ENCODE data around the gene LRRC3C. TPM values are rescaled to one million over a fixed set of nuclear protein-coding genes. Genes with fewer than 3 reads are reported as not detected.
A peak's percentile ranks its signal among the peaks of the same experiment; 100 is the strongest.

The LRRC3C gene
- total and polyA plus RNA-seq, 9 donors = 0.18 TPM; not detected in 8

DNA sequence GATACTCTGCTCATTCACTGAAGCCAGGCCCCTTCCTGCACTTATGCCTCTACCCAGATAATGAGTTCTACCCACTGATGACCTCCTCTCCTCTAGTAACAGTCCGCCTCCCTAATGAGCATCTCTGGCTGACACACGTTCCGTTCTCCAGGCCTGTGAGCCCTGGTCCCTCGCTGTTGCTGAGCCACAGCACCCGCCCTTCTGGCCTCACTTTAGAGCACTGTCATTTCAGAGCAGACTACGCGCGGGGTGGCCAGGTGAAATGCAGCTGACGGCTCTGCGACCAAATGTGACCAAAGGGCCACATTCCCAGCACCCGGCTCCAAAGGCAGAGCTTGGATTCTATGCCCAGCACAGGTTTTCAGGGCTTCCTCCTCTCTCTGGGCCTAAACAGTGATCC lies 66.9 kb downstream of the LRRC3C start:
- H3K36me3 ChIP-seq (ENCODE audit: control insufficient read depth, insufficient read depth, low read length) = peaks cover 77% of the 10 kb centered on the region
- no peak overlapping the region for H3K4me3 ChIP-seq (ENCODE audit: low read length)
- WGBS (ENCODE audit: insufficient coverage) = 92% methylated on average over 11 of the region's 11 CpGs
- no peaks in the 10 kb centered on the region for H3K9me3 ChIP-seq (replicated peaks; ENCODE audit: control insufficient read depth, low read depth, low read length)
- no peak for DNase-seq
- peaks cover 6% of the 10 kb centered on the region for H3K4me1 ChIP-seq (ENCODE audit: control insufficient read depth, insufficient read depth, low read length)
- no peaks in the 10 kb centered on the region for H3K27me3 ChIP-seq (ENCODE audit: control insufficient read depth, insufficient read depth, low read length)
- peak overlapping the region; percentile 33 for H3K27ac ChIP-seq (ENCODE audit: low read length)

Other genes with a start within 250 kb of the LRRC3C start
- gene PGAP3, start 239.7 kb upstream of the LRRC3C start, total RNA-seq = 16.0 TPM
- 10 to 100 TPM; 16.6 to 21.0 (median 18.1) TPM for gene PGAP3, start 239.7 kb upstream of the LRRC3C start, polyA plus RNA-seq (ENCODE audit: insufficient read depth in 1 of 8, insufficient read length in 8 of 8, low replicate concordance in 1 of 8)
- gene ERBB2, start 227.7 kb upstream of the LRRC3C start, total RNA-seq = 80.4 TPM
- 100 to 1,000 TPM; 114 to 171 (median 124) TPM for gene ERBB2, start 227.7 kb upstream of the LRRC3C start, polyA plus RNA-seq (ENCODE audit: insufficient read depth in 1 of 8, insufficient read length in 8 of 8, low replicate concordance in 1 of 8)
- gene MIEN1, start 197.2 kb upstream of the LRRC3C start, total RNA-seq = 17.9 TPM
- gene MIEN1, start 197.2 kb upstream of the LRRC3C start, polyA plus RNA-seq (ENCODE audit: insufficient read depth in 1 of 8, insufficient read length in 8 of 8, low replicate concordance in 1 of 8) = 10 to 100 TPM; 17.5 to 23.5 (median 20.9) TPM
- gene GRB7, start 189.8 kb upstream of the LRRC3C start, total RNA-seq = 0.40 TPM
- gene GRB7, start 189.8 kb upstream of the LRRC3C start, polyA plus RNA-seq (ENCODE audit: insufficient read depth in 1 of 8, insufficient read length in 8 of 8, low replicate concordance in 1 of 8) = 1 to 10 TPM in 2 of 8 donors, under 1 TPM in 6; 0.15 to 3.0 (median 0.61) TPM
- 0.18 TPM for gene IKZF3, start 63.4 kb upstream of the LRRC3C start, total RNA-seq
- gene IKZF3, start 63.4 kb upstream of the LRRC3C start, polyA plus RNA-seq (ENCODE audit: insufficient read depth in 1 of 8, insufficient read length in 8 of 8, low replicate concordance in 1 of 8) = under 1 TPM; 0.09 to 0.38 (median 0.15) TPM
- not detected for gene ZPBP2, start 59.5 kb upstream of the LRRC3C start, total RNA-seq
- under 1 TPM in 1 of 8 donors, not detected in 7; 0.09 TPM for gene ZPBP2, start 59.5 kb upstream of the LRRC3C start, polyA plus RNA-seq (ENCODE audit: insufficient read depth in 1 of 8, insufficient read length in 8 of 8, low replicate concordance in 1 of 8)
- gene GSDMB, start 9.1 kb upstream of the LRRC3C start, total RNA-seq = 5.2 TPM
- 10 to 100 TPM in 3 of 8 donors, 1 to 10 TPM in 5; 3.9 to 13.7 (median 8.6) TPM for gene GSDMB, start 9.1 kb upstream of the LRRC3C start, polyA plus RNA-seq (ENCODE audit: insufficient read depth in 1 of 8, insufficient read length in 8 of 8, low replicate concordance in 1 of 8)
- 55.6 TPM for gene ORMDL3, start 131 bp upstream of the LRRC3C start, total RNA-seq
- gene ORMDL3, start 131 bp upstream of the LRRC3C start, polyA plus RNA-seq (ENCODE audit: insufficient read depth in 1 of 8, insufficient read length in 8 of 8, low replicate concordance in 1 of 8) = 10 to 100 TPM; 32.7 to 49.8 (median 37.6) TPM
- 0.22 TPM for gene GSDMA, start 35.3 kb downstream of the LRRC3C start, total RNA-seq
- gene GSDMA, start 35.3 kb downstream of the LRRC3C start, polyA plus RNA-seq (ENCODE audit: insufficient read depth in 1 of 8, insufficient read length in 8 of 8, low replicate concordance in 1 of 8) = under 1 TPM in 7 of 8 donors, not detected in 1; 0.09 to 0.24 (median 0.16) TPM
- 67.6 TPM for gene PSMD3, start 53.1 kb downstream of the LRRC3C start, total RNA-seq
- 100 to 1,000 TPM in 1 of 8 donors, 10 to 100 TPM in 7; 85.5 to 110 (median 95.0) TPM for gene PSMD3, start 53.1 kb downstream of the LRRC3C start, polyA plus RNA-seq (ENCODE audit: insufficient read depth in 1 of 8, insufficient read length in 8 of 8, low replicate concordance in 1 of 8)
- gene CSF3, start 87.7 kb downstream of the LRRC3C start, total RNA-seq = 0.13 TPM
- gene CSF3, start 87.7 kb downstream of the LRRC3C start, polyA plus RNA-seq (ENCODE audit: insufficient read depth in 1 of 8, insufficient read length in 8 of 8, low replicate concordance in 1 of 8) = under 1 TPM in 7 of 8 donors, not detected in 1; 0.09 to 0.54 (median 0.20) TPM
- 29.3 TPM for gene MED24, start 126.7 kb downstream of the LRRC3C start, total RNA-seq
- 10 to 100 TPM; 56.1 to 80.7 (median 67.1) TPM for gene MED24, start 126.7 kb downstream of the LRRC3C start, polyA plus RNA-seq (ENCODE audit: insufficient read depth in 1 of 8, insufficient read length in 8 of 8, low replicate concordance in 1 of 8)
- 57.3 TPM for gene THRA, start 135.2 kb downstream of the LRRC3C start, total RNA-seq
- 10 to 100 TPM; 58.3 to 75.2 (median 66.2) TPM for gene THRA, start 135.2 kb downstream of the LRRC3C start, polyA plus RNA-seq (ENCODE audit: insufficient read depth in 1 of 8, insufficient read length in 8 of 8, low replicate concordance in 1 of 8)
- gene NR1D1, start 172.9 kb downstream of the LRRC3C start, total RNA-seq = 1.7 TPM
- 1 to 10 TPM; 2.0 to 5.6 (median 4.9) TPM for gene NR1D1, start 172.9 kb downstream of the LRRC3C start, polyA plus RNA-seq (ENCODE audit: insufficient read depth in 1 of 8, insufficient read length in 8 of 8, low replicate concordance in 1 of 8)
- gene MSL1, start 194.2 kb downstream of the LRRC3C start, total RNA-seq = 81.7 TPM
- 100 to 1,000 TPM in 6 of 8 donors, 10 to 100 TPM in 2; 94.0 to 124 (median 105) TPM for gene MSL1, start 194.2 kb downstream of the LRRC3C start, polyA plus RNA-seq (ENCODE audit: insufficient read depth in 1 of 8, insufficient read length in 8 of 8, low replicate concordance in 1 of 8)
- gene CASC3, start 212.8 kb downstream of the LRRC3C start, total RNA-seq = 35.0 TPM
- 10 to 100 TPM; 53.5 to 69.7 (median 59.5) TPM for gene CASC3, start 212.8 kb downstream of the LRRC3C start, polyA plus RNA-seq (ENCODE audit: insufficient read depth in 1 of 8, insufficient read length in 8 of 8, low replicate concordance in 1 of 8)
- 2.4 TPM for gene RAPGEFL1, start 249.7 kb downstream of the LRRC3C start, total RNA-seq
- gene RAPGEFL1, start 249.7 kb downstream of the LRRC3C start, polyA plus RNA-seq (ENCODE audit: insufficient read depth in 1 of 8, insufficient read length in 8 of 8, low replicate concordance in 1 of 8) = 10 to 100 TPM in 1 of 8 donors, 1 to 10 TPM in 7; 5.2 to 10.3 (median 6.5) TPM